NCI-H2171 (cell line): ENCODE measurements around the gene SMC4.

Experiments
- DNase-seq: peaks from one replicate; lab custom pipeline; 2025; lab: John Stamatoyannopoulos, UW

SMC4 gene

GRCh38 chr3:160395297-160395696, 4.2 kb upstream of the SMC4 start:
- no peak for DNase-seq

GRCh38 chr3:160398820-160399124, 678 bp upstream of the SMC4 start:
- DNase-seq, result no peak

GRCh38 chr3:160400030-160400701, 716 bp downstream of the SMC4 start:
- DNase-seq, result no peak

- no peak for DNase-seq
Observed at GRCh38 chr3:160400702-160401150, 1.3 kb downstream of the SMC4 start.

- no peak for DNase-seq
Observed at GRCh38 chr3:160401291-160402095, 2.0 kb downstream of the SMC4 start.

- no peak for DNase-seq
Observed at GRCh38 chr3:160402221-160403027, 3.0 kb downstream of the SMC4 start.

- no peak for DNase-seq
Observed at GRCh38 chr3:160403028-160403545, 3.6 kb downstream of the SMC4 start.

GRCh38 chr3:160403796-160404470, 4.5 kb downstream of the SMC4 start:
- DNase-seq, result no peak

GRCh38 chr3:160409812-160410610, 10.6 kb downstream of the SMC4 start:
- DNase-seq, result no peak

- DNase-seq, result no peak
Observed at GRCh38 chr3:160412477-160412876, 13.0 kb downstream of the SMC4 start.

- peak; percentile 54 for DNase-seq
Observed at GRCh38 chr3:160413613-160414248, 14.3 kb downstream of the SMC4 start.

GRCh38 chr3:160417311-160417710, 17.9 kb downstream of the SMC4 start:
- DNase-seq, result no peak

- DNase-seq, result no peak
Observed at GRCh38 chr3:160427832-160428424, 28.5 kb downstream of the SMC4 start.

GRCh38 chr3:160434071-160434470, 34.6 kb downstream of the SMC4 start:
- DNase-seq, result no peak

GRCh38 chr3:160435095-160435494, 35.6 kb downstream of the SMC4 start:
- no peak for DNase-seq

GRCh38 chr3:160435747-160436146, 36.3 kb downstream of the SMC4 start:
- DNase-seq, result no peak

- DNase-seq, result no peak
Observed at GRCh38 chr3:160437083-160437455, 37.6 kb downstream of the SMC4 start.

GRCh38 chr3:160440687-160441086, 41.2 kb downstream of the SMC4 start:
- no peak for DNase-seq

GRCh38 chr3:160444411-160444810, 45.0 kb downstream of the SMC4 start:
- DNase-seq, result no peak

- no peak for DNase-seq
Observed at GRCh38 chr3:160445854-160446253, 46.4 kb downstream of the SMC4 start.
